GM21447 (cell line): Measurements from ENCODE around the gene POSTN.

Source experiments
- ATAC-seq: cut with Tn5 transposase; IDR thresholded peaks from one replicate; pipeline ENCODE4 v1.9.1; 2021; ENCODE audit not compliant: unreplicated experiment

The POSTN gene

GRCh38 chr13:37526710-37527473, 71.7 kb downstream of the POSTN start:
- ATAC-seq = no peak

- ATAC-seq = no peak
These were observed 83.3 kb downstream of the POSTN start for GRCh38 chr13:37515226-37515625.
